ENCODE data around the gene IFT57.

Gene IFT57

DNA sequence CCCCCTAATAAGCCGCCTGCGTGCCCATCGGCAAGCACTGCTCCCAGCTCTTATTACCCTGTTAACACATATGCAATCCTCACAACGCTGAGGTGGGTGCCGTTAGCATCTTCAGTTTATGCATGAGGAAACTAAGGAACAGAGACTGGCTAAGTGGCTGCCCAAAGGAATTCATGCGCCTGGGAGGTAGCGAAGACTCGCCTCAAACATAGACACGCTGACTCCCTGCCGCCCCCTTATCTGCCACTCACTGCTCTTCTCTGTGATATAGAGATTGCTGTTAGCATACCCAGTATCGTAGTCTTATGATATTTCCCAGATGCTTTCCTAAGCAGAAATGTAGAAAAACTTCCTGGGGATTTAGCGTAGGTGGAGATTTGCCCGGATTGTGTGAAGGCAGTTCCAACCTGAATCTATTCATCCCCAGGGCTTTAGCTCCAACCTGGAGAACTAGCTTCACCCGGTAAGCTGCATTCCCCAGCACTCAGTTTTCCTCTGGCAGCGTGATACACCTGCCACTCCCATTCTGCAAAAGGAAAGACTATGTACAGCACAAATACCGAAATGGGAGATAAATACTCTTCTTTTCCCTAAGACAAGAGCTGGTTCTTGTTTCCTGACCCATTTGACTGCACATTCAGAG, 107.7 kb downstream of the IFT57 start:
- DNase-seq (ENCODE audit: insufficient read length, low spot score): no peak
- TF ChIP-seq, protein P1, sequence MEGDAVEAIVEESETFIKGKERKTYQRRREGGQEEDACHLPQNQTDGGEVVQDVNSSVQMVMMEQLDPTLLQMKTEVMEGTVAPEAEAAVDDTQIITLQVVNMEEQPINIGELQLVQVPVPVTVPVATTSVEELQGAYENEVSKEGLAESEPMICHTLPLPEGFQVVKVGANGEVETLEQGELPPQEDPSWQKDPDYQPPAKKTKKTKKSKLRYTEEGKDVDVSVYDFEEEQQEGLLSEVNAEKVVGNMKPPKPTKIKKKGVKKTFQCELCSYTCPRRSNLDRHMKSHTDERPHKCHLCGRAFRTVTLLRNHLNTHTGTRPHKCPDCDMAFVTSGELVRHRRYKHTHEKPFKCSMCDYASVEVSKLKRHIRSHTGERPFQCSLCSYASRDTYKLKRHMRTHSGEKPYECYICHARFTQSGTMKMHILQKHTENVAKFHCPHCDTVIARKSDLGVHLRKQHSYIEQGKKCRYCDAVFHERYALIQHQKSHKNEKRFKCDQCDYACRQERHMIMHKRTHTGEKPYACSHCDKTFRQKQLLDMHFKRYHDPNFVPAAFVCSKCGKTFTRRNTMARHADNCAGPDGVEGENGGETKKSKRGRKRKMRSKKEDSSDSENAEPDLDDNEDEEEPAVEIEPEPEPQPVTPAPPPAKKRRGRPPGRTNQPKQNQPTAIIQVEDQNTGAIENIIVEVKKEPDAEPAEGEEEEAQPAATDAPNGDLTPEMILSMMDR (IDR thresholded peaks at IDR 0.05; ENCODE audit: insufficient read depth, missing control alignments): no peak
- no peak for FAIRE-seq

DNA sequence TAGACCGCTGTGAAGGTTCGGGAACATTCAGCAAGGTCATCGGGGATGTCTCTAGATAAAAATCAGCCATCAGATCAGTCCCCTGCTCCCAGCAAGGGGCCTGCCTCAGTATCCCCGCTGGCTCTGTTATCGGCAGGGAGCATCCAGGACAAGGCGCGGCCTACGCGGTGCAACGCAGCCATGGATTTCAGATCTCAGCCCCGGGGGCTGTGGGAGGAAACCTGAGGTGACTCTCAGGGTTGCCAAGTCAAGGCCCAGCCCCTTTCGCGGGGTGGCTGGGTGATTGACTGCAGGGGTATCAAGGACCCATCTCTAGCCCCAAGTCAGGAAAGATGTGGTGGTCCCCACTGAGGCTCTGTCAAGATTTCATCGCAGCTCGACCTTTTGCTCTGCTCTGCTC, 108.2 kb downstream of the IFT57 start:
- DNase-seq (ENCODE audit: insufficient read length, low spot score) (no peak), FAIRE-seq (no peak)
- TF ChIP-seq, protein P1 (IDR thresholded peaks at IDR 0.05; ENCODE audit: insufficient read depth, missing control alignments): no peak

DNA sequence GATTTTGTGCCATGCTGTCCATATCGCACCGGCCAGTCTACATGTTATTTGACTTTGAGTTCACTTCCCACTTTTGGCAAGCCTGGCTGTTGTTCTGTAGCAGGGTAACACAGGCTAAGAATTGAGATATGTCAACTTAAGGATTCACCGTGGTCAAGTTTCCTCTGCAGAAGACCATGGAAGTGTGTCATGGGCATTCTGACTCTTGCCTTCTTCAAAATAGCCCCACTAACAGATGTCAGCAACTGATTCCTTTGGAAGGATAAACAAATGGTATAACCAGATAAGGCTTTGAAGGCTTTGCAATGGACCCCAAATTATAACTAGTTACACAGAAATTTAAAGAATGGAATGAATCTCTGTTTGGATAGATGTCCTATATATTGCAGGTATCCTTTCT, 111.3 kb downstream of the IFT57 start:
- TF ChIP-seq, protein P1 (IDR thresholded peaks at IDR 0.05; ENCODE audit: insufficient read depth, missing control alignments): no peak
- no peak for FAIRE-seq
- no peak for DNase-seq (ENCODE audit: insufficient read length, low spot score)

Measured in D721Med (cell line).